NCI-H2107 treated with DMSO at 0.1 percent for 48 hours (cell line): ENCODE data around the gene MUC4.
A peak's percentile ranks its signal among the peaks of the same experiment; 100 is the strongest.
"Not testable (repeated sequence)": the region's sequence is repeated elsewhere in the genome, so short reads cannot be mapped to it uniquely, and the experiment has no call there.

Source experiments
- DNase-seq: peaks from one replicate; lab custom pipeline; 2025; ENCODE audit not compliant: unreplicated experiment; lab: John Stamatoyannopoulos, UW

Gene MUC4

DNA sequence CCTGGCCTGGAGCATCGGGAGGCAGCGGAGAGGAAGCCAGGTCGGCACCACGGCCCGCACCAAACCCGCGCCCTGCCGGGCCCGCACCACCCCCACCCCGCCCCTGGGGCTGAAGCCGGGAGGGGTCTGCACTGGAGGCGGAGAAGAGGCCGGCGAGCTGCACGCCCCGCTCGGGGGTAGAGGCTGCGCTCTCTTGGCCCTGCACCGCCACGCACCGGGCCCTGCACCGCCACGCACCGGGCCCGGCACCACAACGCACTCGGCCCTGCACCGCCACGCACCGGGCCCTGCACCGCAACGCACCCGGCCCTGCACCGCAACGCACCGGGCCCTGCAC, 49.5 kb downstream of the MUC4 start:
- no peak for DNase-seq

DNA sequence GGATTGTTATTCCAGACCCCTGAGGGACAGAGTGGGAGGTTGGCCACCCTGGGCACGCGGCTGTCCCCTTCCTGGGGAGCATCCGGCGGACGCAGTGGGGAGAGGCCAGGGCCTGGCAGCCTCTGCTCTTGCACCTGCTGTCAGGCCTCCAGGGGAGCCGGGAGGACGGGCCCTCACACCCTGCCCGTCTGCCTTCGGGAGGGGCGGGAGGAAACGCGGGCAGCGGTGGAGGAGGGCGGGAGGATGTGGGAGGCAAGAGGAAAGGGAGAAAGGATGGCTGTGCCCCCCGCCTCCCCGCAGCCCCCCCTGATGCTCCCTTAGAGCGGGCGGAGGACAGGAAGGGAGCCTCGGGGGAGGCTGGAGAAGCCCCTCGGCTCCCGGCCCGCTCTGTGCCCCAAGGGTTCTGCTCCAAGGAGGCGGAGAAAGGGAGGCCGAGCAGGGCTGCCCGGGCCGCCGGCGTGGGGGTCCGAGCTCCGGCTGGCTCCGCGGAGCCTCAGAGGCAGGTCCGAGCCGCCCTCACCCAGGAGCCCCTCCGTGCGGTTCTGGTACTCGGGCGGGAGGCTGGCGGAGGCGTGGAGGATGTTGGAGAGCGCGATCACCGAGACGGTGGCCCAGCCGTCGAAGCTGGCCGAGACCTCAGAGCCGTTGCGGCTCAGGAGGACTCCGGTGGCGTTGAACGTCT, 50.0 kb downstream of the MUC4 start:
- DNase-seq, result no peak

DNA sequence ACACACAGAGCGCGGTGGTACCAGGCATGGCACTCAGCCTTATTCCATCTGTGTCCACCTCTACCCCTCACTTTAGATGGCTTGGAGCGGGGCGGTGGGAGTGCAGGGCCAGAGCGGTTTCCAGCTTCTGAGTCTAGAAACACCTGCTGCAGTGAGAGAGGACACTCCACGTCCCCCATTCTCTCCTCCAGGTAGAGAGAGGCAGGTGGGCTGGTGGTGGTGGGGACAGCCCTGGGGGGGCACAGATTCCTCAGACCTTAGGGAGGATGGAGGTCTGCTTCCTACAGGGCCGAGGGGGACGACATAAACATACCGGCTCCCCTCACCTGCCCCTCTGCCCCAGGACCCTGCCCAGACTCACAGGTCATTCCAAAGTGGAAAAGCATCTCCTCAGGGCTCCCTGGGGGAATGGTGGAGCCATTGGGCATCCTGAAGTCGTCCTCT, 50.6 kb downstream of the MUC4 start:
- DNase-seq, result no peak

DNA sequence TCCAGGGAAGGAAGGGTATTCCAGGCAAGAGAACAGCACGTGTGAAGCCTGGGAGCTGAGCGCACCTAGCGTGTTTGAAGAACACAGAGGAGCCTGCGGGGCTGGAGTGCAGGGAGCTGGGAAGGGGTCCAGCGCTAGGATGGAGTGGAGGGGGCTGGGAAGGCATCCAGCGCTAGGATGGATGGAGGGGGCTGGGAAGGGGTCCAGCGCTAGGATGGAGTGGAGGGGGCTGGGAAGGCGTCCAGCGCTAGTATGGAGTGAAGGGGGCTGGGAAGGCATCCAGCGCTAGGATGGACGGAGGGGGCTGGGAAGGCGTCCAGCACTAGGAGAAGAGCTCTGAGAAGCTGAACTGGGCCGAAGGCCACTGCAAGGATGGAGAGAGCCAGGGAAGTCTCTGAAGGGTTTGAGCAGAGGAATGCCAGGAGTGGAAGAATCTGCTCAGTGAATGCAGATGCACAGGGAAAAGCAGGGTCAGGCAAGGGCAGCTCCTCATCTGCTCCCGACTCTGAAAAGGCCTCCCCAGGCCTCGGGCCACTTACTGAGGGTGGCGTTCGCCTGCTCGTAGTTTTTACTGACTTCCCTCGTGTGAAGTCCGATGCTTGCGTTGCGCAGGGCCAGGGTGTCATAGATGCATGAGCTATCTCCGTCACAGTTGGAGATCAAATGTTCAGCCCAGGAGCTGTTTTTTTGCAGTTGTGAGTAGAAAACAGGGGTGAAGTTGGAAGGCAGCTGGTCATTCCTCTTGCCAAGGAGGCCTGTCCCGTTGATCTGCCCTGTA, 51.2 kb downstream of the MUC4 start:
- DNase-seq, result no peak

DNA sequence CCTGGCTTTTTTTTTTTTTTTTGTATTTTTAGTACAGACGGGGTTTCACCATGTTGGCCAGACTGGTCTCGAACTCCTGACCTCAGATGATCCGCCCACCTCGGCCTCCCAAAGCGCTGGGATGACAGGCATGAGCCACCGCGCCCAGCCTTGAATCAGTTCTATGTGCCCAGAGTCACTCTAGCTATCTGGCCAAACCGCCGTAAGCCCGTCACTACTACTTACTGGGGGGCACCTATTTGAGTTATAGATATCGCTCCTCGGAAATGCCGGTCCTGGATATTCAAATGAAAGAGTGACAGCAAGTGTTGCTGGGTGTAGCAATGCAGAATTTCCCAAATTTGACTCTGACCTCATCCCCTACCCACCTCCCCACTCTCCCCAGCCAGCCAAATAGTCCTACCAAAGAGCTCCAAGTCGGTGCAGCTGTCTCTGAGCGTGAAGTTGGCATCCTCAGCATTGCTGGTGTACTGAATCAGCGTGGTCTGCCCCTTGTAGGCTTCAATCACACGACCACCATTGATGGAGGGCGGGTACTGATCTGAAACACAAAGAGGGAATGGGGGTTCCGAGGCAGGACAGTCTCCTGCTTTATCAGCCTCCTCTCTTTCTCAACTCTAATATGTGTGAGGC, 52.9 kb downstream of the MUC4 start:
- DNase-seq, result no peak

DNA sequence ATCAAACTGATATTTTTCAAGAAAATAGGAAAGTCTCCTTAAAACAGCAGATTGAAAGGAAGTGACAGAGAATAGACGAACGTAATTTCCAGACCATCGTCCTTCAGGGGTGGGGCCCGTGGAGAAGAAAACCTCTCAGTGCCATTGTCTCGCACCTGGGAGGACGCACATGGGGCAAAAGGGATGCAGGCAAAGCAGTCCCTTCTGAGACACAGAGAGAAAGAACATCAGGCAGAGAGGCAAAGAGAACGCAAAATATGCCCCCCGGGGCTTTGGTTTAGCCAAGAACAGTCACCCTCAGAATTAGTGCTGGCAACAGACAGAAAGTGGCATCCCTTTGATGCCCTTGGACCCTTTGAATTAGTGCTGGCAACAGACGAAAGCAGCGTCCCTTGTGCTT, 53.9 kb downstream of the MUC4 start:
- no peak for DNase-seq

DNA sequence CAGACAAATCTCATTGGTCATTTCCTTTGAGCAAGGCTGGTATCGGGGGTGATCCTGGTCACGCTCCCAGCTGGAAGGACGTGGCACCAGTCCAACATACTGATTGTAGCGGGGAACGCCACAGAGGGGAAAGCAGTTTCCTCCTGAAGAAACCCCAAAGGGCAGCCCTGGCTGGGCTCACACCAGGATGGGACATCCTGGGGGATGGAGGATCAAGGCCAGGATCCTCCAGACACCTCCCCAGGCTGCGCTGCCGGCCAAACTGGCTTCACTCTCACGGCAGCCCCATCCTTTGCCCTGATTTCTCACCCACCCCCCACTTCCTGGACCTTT, 54.3 kb downstream of the MUC4 start:
- no peak for DNase-seq

DNA sequence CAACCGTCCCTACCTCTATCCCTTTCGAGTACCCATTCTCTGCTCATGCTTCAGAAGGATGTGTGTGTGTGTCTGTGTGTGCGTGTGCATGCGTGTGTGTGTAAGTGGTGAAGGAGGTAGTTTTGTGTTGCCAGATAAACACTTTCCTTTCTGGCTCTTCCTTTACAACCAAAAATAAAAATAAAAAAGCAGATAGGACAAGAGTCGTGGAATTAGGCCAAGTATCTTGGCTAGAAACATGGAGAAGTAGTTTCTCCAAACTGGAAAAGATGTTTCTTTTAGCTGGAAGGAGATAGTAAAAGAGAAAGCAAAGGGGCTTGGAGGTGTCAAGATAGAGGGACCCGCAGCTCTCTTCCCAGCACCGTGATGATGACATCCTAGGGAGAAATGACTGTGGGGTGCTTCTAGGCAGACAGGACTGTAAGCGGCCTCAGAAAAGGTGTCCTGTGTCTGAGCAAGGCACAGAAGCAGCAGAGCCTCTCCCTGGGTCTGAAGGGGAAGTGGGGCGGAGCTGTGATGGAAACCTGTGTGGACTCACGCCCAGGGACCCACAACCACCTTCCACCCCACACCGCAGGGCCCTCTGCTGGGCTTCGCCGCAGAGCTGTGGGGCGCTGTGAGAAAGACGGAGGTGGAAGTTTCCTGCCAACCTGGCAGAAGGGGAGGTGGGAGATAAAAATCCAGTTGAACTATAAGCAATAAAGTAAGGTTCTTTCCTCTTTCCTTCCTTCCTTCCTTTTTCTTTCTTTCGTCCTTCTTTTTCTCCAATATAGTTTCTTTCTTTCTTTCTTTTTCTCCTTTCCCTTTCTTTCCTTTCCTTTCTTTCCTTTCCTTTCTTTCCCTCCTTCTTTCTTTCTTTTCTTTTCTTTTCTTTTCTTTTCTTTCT, 55.7 kb downstream of the MUC4 start:
- no peak for DNase-seq

DNA sequence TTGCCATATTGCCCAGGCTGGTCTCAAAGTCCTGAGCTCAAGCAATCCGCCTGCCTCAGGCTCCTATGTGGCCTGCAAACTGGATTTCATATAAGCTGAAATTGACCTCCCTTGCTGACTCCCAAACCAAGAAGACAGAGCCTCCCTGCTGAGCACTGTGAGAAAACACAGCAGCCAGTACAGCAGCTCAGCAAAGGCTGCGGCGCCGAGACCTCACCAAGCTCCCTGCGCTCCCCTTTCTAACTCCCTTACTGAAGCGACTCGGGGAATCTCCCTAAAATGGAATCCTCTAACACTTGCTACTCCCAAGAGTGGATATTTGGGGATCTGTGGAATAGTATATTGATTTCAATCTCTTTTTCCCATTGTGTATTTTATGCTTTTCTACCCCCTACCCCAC, 56.3 kb downstream of the MUC4 start:
- no peak for DNase-seq

DNA sequence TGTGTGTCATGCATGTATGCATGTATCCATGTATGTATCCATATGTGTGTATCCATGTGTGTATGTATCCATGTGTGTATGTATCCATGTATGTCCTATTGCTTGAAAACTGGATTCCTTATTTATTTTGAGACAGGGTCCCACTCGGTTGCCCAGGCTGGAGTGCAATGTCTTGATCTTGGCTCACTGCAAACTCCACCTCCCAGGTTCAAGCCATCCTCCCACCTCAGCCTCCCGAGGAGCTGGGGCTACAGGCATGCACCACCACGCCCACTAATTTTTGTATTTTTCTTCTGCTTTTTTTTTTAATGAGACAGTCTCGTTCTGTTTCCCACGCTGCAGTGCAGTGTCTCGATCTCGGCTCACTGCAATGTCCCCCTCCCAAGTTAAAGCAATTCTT, 56.8 kb downstream of the MUC4 start:
- DNase-seq, result no peak

DNA sequence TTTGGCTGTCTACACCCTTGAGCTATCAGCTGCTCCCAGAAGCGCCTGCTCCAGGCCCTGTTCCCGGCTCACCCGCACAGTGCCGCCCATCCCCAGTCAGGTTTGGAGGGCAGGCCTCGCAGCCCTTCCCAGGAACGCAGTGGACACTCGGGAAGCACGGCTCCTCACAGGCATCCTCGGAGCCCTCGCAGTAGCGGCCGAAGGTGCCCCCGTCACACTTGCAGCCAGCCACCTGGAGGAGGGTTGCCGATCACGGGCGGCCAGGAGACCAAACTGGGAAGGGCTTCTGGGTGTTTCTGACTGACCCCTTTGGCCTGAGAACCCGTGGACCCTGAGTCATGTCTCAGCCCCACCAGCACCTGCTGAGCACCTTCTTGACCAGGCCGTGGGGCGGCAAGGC, 57.6 kb downstream of the MUC4 start:
- no peak for DNase-seq

DNA sequence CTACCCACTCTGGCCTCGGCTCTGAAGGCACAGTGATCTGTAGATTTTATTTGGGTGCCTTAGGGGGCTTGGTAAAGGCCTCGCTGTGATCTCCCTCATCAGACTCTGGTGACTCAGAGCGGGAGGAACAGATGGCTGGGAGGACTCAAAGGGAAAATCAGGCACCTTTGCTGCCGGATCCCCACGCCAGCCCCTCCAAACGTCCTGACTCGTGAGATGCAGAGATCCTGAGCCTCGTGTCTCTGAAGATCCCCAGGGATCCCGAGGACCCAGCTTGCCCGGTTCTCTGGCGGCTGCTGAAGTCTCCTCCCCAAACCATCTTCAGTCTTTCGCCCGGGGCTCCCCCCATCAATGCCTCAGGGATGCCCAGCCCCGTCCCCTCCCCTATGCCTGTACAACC, 58.1 kb downstream of the MUC4 start:
- DNase-seq, result no peak

DNA sequence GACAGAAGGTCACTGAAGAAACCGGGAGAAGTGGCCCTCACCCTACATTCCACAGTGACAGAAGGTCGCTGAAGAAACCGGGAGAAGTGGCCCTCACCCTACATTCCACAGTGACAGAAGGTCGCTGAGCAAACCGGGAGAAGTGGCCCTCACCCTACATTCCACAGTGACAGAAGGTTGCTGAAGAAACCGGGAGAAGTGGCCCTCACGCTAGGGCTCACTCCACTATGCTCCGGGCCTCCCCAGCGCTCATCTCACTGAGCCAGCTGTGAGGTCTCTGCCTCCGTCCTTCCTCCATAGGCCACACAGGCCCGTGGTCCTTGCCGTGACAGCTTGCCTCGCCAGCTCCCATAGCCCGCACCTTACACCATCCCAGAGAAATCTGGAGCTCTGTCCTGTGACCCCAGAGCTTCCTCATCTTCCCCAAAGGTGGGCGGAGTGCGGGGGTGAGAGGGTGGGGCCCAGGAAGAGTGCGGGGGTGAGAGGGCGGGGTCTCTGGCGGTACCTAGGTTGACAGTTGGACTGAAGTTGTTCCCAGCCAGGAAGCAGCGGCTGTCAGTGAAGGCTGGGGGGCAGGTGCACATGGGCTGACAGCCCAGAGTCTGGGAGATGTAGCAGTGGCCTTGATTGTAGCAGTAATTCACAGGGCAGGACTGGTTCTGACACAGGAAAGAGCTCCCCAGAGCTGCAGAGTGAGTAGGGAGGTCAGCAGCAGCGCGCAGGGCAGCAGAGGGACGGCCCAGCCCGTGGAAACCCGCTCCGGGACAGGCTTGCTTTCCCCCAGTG, 59.0 kb downstream of the MUC4 start:
- no peak for DNase-seq

DNA sequence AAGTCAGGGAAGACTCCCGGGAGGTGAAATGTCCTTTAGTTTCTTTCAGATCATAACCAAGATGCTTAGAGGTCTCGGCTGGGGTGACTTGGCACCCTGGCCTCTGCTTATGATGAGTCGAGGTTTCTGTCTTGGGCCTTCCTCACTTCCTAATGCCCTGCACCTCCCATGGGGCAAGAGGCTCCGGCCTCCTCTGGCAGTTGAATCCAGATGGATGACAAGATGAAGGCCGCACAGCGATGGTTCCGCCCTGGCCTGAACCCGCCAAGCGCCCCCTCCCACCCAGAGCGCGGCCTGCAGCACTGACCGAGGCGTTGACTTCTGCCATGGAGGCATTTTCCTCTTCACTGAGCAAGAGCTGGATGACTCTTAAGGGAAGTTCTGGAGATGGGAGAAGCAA, 59.7 kb downstream of the MUC4 start:
- no peak for DNase-seq

DNA sequence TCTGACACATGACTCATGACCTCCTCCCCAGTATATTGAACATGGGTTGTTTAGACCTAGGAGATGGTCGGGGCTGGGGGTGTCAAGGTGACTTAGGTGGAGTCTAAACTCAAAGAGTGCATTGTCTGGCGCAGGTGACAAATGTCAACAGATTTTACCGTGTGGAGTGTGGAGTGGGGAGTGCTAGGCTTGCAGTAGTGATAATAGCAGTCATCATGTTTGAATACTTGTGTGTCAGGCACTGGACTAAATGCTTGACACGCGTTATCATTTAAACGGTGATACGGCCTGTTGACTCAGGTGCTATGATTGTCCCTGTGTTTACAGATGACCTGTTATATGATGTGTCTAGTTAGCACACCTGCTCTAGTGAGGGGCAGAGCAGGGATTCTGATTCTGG, 60.2 kb downstream of the MUC4 start:
- DNase-seq, result peak; percentile 45

DNA sequence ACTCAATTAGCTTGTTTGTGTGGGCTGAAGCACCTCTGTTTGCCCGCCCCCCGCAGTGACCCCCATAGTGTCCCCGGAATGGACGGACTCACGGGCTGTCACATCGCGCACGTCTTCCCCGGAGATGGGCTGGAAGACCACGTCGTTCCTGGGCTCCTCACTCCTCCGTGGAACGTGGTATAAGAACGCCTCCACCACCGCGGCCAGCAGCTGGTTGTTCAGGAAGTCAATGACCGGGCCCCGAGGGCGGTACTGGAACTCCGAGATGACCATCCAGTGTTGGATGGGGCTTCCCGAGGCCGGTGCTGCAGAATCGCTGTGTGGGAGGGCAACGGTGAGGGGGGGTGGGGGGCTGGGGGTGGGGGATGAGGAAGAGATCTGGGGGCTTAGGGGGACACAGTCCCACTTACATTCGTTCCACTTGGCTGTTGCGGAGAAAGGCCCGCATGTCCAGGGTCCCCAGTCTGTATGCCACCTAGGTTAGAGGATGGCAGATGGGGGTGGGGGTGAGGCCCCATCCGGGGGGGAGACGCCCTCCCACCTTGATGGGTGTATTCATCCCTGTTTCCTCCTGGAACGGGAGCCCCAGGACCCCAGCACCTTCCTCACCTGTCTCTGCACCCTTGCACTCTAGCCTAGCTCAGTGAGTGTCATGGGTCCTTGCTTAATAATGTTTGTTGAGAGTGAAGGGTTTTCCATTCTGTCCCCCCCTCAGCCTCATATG, 60.8 kb downstream of the MUC4 start:
- no peak for DNase-seq

DNA sequence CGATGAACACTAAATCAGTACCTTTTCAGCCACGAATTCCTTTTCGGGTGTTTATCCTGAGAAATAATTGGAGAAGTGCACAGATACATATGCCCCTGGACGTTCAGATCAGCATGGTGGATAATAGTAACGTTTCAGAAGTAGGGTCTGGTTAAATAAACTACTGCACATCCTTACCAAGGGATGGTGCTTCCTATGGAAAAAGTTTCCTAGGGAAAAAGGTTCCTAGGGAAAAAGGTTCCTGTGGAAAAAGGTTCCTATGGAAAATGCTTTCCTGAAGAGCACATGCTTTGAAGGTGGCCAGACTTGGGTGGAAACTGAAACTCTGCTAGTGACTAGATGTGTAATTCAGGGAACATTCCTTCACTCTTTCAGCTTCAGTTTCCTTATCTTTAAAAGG, 62.6 kb downstream of the MUC4 start:
- not testable (repeated sequence) for DNase-seq

DNA sequence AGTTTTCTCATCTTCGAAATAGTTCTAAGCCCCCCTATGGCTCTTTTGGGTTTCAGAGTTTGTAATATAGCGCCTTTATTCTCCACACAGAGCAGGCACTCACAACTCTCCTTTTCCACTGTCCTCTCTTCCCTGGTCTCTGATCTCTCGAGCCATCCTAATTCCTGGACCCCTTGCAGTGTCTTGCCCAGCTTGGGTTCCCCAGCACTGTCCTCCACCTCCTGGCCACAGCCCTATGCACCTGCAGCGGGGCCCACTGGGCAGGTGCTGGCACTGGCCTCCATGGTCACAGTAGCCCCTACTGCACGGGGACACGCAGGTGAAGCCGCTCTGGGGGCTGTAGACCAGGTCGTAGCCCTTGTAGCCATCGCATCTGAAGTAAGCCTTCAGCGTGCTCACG, 63.1 kb downstream of the MUC4 start:
- no peak for DNase-seq

DNA sequence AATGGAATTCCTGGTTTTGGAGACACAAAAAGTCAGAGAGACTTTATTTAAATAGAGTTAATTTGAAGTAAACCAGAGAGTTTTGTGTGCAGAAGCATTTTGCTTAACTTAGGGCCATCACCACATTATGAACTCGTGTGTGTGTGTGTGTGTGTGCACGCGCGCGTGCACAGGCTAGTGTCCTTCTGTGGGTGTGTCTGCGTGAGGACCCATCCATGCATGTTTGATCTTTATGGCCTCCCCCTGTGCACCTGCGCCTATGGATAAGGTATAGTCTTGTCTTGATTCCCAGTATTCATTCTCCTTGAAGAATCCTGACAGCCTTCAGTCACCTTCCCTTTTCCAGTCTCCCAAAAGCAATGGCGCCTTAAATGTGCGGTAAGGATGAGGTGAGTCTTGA, 65.0 kb downstream of the MUC4 start:
- no peak for DNase-seq

DNA sequence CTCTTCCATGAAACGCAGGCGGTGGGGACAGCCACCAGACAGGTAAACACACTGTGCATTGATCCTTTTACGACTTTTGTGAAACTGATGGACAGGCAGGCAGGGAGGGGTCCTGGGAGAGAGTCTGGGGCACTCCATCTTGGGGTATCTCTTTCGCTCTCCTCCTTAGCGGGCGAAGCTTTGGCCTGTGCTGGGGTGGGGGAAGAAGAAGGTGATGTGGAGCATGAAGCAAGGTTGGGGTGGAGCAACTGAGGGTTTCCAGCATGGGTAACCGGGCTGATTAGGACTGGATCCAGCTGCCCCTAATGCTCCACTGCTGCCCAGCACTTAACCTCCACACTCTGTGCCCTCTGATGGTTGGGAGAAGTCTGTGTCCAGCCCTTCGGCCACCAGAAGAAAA, 65.4 kb downstream of the MUC4 start:
- no peak for DNase-seq
